Lower leg skin (tissue), 4 donors: ENCODE measurements around the gene RNF17. TPM values are rescaled to one million over a fixed set of nuclear protein-coding genes. Genes with fewer than 3 reads are reported as not detected.

Experiments
- DNase-seq, 2 donors: peaks; one replicate each; pipeline ENCODE4 v3.0.0-alpha.2; 2019; ENCODE audit warnings: low spot score in 2 of 2
- H3K4me3 ChIP-seq: fragments of 200-600 bp; sonication (generic); 2 replicates; pipeline ENCODE4 v1.5.1; 2017; ENCODE audit warnings: mild to moderate bottlenecking, low read depth; ENCODE audit not compliant: poor library complexity, severe bottlenecking
- CTCF ChIP-seq, 3 donors: fragments of 450-650 bp; IDR thresholded peaks; one replicate each; pipeline ENCODE4 v1.5.1; 2016; ENCODE audit warnings: antibody characterized with exemption in 3 of 3, mild to moderate bottlenecking in 3 of 3, moderate library complexity in 2 of 3
- POLR2A ChIP-seq, 2 donors: fragments of 450-650 bp; IDR thresholded peaks; one replicate each; pipeline ENCODE4 v1.6.1; 2016 to 2017; ENCODE audit warnings: antibody characterized with exemption in 2 of 2, mild to moderate bottlenecking in 1 of 2, moderate library complexity in 1 of 2
- WGBS, 2 donors: methylation state at CpG; one replicate each; pipeline ENCODE4 v1.1.5; 2018; 5-methylcytosine and 5-hydroxymethylcytosine counted together
- intact Hi-C: fragments of 100-400 bp; cut with DNase I; formaldehyde crosslinking; loops from one replicate; pipeline ENCODE4 v1.15.0; 2023; ENCODE audit warnings: low total_unique reads
- total RNA-seq, 4 donors: library from RNA; depleted of rRNA; stranded (reverse); fragments of >200 nt; gene quantifications; one replicate each; pipeline ENCODE4 v1.1.0, GENCODE V29; 2016

RNF17 gene
- total RNA-seq, 4 donors from 2014 or later = 0.19 TPM; not detected in 3

DNA sequence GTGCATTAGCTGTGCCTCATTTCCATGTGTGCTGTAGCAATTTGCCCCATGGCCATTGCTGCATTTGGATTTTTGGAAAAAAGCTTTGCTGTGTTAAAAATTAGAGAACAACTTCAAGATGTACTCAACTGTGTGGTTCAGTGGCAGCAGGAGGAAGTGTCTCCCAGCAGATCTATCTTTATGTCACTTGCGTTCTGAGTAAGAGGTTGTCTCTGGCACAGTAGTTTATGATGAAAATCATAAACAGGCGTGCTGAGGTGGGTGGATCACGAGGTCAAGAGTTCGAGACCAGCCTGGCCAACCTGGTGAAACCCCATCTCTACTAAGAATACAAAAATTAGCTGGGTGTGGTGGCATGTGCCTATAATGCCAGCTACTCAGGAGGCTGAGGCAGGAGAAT is 29.0 kb upstream of the RNF17 start:
- intact Hi-C loops = no loop called here
- TF ChIP-seq POLR2A (IDR thresholded peaks at IDR 0.05) (no peak), CTCF (IDR thresholded peaks at IDR 0.05) (no peak)
- no peak overlapping the region for H3K4me3 ChIP-seq
- peak in 1 of 2 donors; percentile 3 for DNase-seq
- whole genome bisulfite sequencing, 2 donors = 64 to 70% methylated on average over 4 of the region's 4 CpGs

GRCh38 chr13:24737042-24737441 is 26.9 kb upstream of the RNF17 start:
- TF ChIP-seq POLR2A (IDR thresholded peaks at IDR 0.05) = no peak
- no peak for TF ChIP-seq CTCF (IDR thresholded peaks at IDR 0.05)
- intact Hi-C loops = no loop called here
- 78% methylated on average over 6 of the region's 6 CpGs for WGBS, 2 donors
- no peak for DNase-seq
- H3K4me3 ChIP-seq = no peak overlapping the region

DNA sequence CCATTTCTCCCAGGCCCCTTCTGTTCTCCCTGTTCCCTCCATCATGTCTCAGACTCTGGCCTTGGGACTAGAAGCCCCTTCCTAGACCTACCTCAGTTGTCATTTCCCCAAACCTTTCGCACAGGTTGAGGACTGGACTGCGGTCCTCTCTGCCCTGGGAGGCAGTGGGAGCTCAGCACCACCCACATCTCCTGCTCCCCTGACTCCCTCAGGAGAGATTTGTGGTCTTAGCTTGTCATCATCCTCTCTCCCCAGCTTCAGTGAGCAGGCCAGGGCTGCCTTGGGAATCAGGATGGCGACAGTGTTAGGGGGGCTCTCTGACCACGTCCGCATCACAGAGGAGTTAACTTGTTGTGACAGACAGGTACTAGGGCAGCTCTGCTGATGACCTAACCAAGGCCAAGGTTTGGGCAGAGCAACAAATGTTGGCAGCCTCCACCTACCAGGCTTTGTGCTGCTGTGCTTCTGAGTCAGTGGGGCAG is 25.6 kb upstream of the RNF17 start:
- no peak overlapping the region for H3K4me3 ChIP-seq
- 73 to 91% methylated on average over 5 of the region's 5 CpGs for WGBS, 2 donors
- intact Hi-C loops = no loop called here
- peak in 1 of 2 donors; percentile 63 for DNase-seq
- no peak for TF ChIP-seq CTCF (IDR thresholded peaks at IDR 0.05)

DNA sequence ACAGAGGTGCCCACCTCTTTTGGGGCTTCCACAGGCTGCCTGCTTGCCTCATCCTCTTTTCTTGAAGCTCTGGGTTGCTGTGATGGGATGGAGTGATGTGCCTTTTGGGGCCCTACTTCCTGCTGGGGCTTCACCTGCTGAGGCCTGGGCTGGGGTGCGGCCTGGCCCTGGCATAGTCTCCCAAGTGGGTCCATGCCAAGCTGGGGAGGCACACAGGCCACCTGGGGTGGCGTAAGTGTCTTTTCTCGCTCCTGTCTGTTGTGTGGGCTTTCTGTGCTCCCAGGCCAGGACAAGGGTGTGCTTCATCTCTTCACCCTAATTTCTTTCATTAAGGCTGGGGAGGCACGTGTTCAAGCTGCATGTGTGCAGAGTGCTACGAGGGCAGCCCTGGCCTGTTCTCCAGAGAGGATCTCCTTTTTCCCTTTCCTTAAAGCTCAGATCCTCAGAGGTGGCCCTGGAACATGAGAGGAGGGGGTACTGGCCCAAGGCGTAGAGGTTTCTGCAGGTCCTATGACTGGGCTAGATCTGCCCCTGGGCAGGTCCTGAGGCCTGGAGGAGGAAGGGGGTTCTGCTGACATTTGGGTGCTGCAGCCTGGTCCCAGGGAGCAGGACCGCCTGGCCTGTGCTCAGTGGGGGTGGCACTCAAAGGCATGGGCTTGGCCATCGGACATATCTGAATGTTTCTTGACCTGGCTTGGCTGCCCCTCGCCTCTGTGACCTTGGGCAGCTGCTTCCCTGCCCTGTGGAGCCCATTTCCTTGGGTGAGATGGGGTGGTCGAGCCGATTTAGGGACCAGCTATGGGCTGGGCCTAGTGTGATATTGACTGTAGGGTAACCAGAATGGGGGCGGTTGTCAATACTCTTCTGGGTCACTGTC is 23.7 kb upstream of the RNF17 start:
- intact Hi-C loops = no loop called here
- H3K4me3 ChIP-seq = no peak overlapping the region
- TF ChIP-seq POLR2A (IDR thresholded peaks at IDR 0.05) = no peak
- TF ChIP-seq CTCF (IDR thresholded peaks at IDR 0.05) = no peak
- 91 to 92% methylated on average over 11 of the region's 12 CpGs for WGBS, 2 donors
- peak in 1 of 2 donors; percentile 72 for DNase-seq

- WGBS, 2 donors = 78 to 85% methylated on average over 9 to 10 of the region's 11 CpGs
- no peak overlapping the region for H3K4me3 ChIP-seq
- intact Hi-C loops = no loop called here
- TF ChIP-seq POLR2A (IDR thresholded peaks at IDR 0.05) = no peak
- no peak for TF ChIP-seq CTCF (IDR thresholded peaks at IDR 0.05)
- DNase-seq = peak in 1 of 2 donors; percentile 80
Measured at GRCh38 chr13:24741016-24741662, 22.8 kb upstream of the RNF17 start.
